ENCODE results near the gene NAALADL2.
A peak's percentile ranks its signal among the peaks of the same experiment; 100 is the strongest.

The NAALADL2 gene

GRCh38 chr3:175066617-175067415 lies 207.7 kb downstream of the NAALADL2 start:
- in situ Hi-C loops (cut with HindIII; ENCODE audit: low sequenced_read_pairs) = no loop called here
- H3K4me3 ChIP-seq (ENCODE audit: low read depth, low read length) = no peak overlapping the region
- DNase-seq (ENCODE audit: low read depth, low spot score) = no peak
- no peak for TF ChIP-seq CTCF (IDR thresholded peaks at IDR 0.05; ENCODE audit: low read depth, low read length)

- TF ChIP-seq CTCF (IDR thresholded peaks at IDR 0.05; ENCODE audit: low read depth, low read length) = no peak
- no peak overlapping the region for H3K4me3 ChIP-seq (ENCODE audit: low read depth, low read length)
- in situ Hi-C loops (cut with HindIII; ENCODE audit: low sequenced_read_pairs) = no loop called here
- no peak for DNase-seq (ENCODE audit: low read depth, low spot score)
These were observed 209.5 kb downstream of the NAALADL2 start for GRCh38 chr3:175068587-175068986.

- in situ Hi-C loops (cut with HindIII; ENCODE audit: low sequenced_read_pairs) = no loop called here
- no peak overlapping the region for H3K4me3 ChIP-seq (ENCODE audit: low read depth, low read length)
- TF ChIP-seq CTCF (IDR thresholded peaks at IDR 0.05; ENCODE audit: low read depth, low read length) = no peak
- DNase-seq (ENCODE audit: low read depth, low spot score) = no peak
These were observed 211.8 kb downstream of the NAALADL2 start for GRCh38 chr3:175070946-175071345.

GRCh38 chr3:175073219-175073905 lies 214.2 kb downstream of the NAALADL2 start:
- no peak for TF ChIP-seq CTCF (IDR thresholded peaks at IDR 0.05; ENCODE audit: low read depth, low read length)
- peak; percentile 13 for DNase-seq (ENCODE audit: low read depth, low spot score)
- in situ Hi-C loops (cut with HindIII; ENCODE audit: low sequenced_read_pairs) = no loop called here
- no peak overlapping the region for H3K4me3 ChIP-seq (ENCODE audit: low read depth, low read length)

- H3K4me3 ChIP-seq (ENCODE audit: low read depth, low read length) = no peak overlapping the region
- in situ Hi-C loops (cut with HindIII; ENCODE audit: low sequenced_read_pairs) = no loop called here
- no peak for TF ChIP-seq CTCF (IDR thresholded peaks at IDR 0.05; ENCODE audit: low read depth, low read length)
- DNase-seq (ENCODE audit: low read depth, low spot score) = peak; percentile 18
These were observed 216.1 kb downstream of the NAALADL2 start for GRCh38 chr3:175075269-175075668.

GRCh38 chr3:175077216-175077615 lies 218.1 kb downstream of the NAALADL2 start:
- in situ Hi-C loops (cut with HindIII; ENCODE audit: low sequenced_read_pairs) = no loop called here
- TF ChIP-seq CTCF (IDR thresholded peaks at IDR 0.05; ENCODE audit: low read depth, low read length) = no peak
- H3K4me3 ChIP-seq (ENCODE audit: low read depth, low read length) = no peak overlapping the region
- no peak for DNase-seq (ENCODE audit: low read depth, low spot score)
